Right renal pelvis (tissue), 4 donors: ENCODE data around the gene MRM1. TPM values are rescaled to one million over a fixed set of nuclear protein-coding genes. Genes with fewer than 3 reads are reported as not detected.
A peak's percentile ranks its signal among the peaks of the same experiment; 100 is the strongest.
"Not testable (repeated sequence)": the region's sequence is repeated elsewhere in the genome, so short reads cannot be mapped to it uniquely, and the experiment has no call there.

Source experiments
- DNase-seq, 4 donors: peaks; one replicate each; pipeline ENCODE4 v3.0.0-alpha.2; 2013; ENCODE audit warnings: low read depth in 4 of 4, low spot score in 3 of 4, missing footprints in 1 of 4
- polyA plus RNA-seq, 4 donors: library from polyadenylated mRNA; unstranded; fragments of 120-200 nt; gene quantifications; one replicate each; pipeline ENCODE4 v1.2.1, GENCODE V29; 2013; ENCODE audit not compliant: insufficient read length in 4 of 4

MRM1 gene
- polyA plus RNA-seq, 4 donors: 3.7 to 4.9 (median 4.1) TPM

- no peak for DNase-seq
These were observed 918 bp upstream of the MRM1 start for GRCh38 chr17:36600465-36600864.

GRCh38 chr17:36600936-36601302 lies 464 bp upstream of the MRM1 start:
- DNase-seq: peak in 1 of 4 donors; percentile 32

- no peak for DNase-seq
These were observed 806 bp downstream of the MRM1 start for GRCh38 chr17:36602030-36602748.

- DNase-seq: no peak
These were observed 1.6 kb downstream of the MRM1 start for GRCh38 chr17:36602924-36603384.

- not testable (repeated sequence) for DNase-seq
These were observed 3.6 kb downstream of the MRM1 start for GRCh38 chr17:36605028-36605427.

- no peak for DNase-seq
These were observed 6.9 kb downstream of the MRM1 start for GRCh38 chr17:36608280-36608679.

GRCh38 chr17:36608794-36609497 lies 7.6 kb downstream of the MRM1 start:
- no peak for DNase-seq

GRCh38 chr17:36609498-36609862 lies 8.1 kb downstream of the MRM1 start:
- DNase-seq: no peak

- no peak for DNase-seq
These were observed 9.1 kb downstream of the MRM1 start for GRCh38 chr17:36610474-36610873.

- no peak for DNase-seq
These were observed 10.1 kb downstream of the MRM1 start for GRCh38 chr17:36611345-36612072.

- DNase-seq: no peak
These were observed 10.9 kb downstream of the MRM1 start for GRCh38 chr17:36612323-36612722.

- DNase-seq: no peak
These were observed 11.8 kb downstream of the MRM1 start for GRCh38 chr17:36613155-36613554.

- no peak for DNase-seq
These were observed 12.7 kb downstream of the MRM1 start for GRCh38 chr17:36614081-36614480.

GRCh38 chr17:36614933-36615332 lies 13.6 kb downstream of the MRM1 start:
- DNase-seq: no peak

- no peak for DNase-seq
These were observed 15.0 kb downstream of the MRM1 start for GRCh38 chr17:36616061-36617029.

- DNase-seq: no peak
These were observed 16.4 kb downstream of the MRM1 start for GRCh38 chr17:36617773-36618172.

GRCh38 chr17:36623281-36623680 lies 21.9 kb downstream of the MRM1 start:
- no peak for DNase-seq

- no peak for DNase-seq
These were observed 23.8 kb downstream of the MRM1 start for GRCh38 chr17:36625188-36625587.

- no peak for DNase-seq
These were observed 25.7 kb downstream of the MRM1 start for GRCh38 chr17:36627101-36627500.

- no peak for DNase-seq
These were observed 27.2 kb downstream of the MRM1 start for GRCh38 chr17:36628576-36628975.
